CD4-positive, alpha-beta T cell treated with Interleukin-4 for 1 hour (primary cell): Measurements from ENCODE around the gene B3GAT1.

ENCODE experiments used
- DNase-seq, 2 donors: peaks; one replicate each; pipeline ENCODE4 v3.0.0-alpha.2; 2020 to 2022

Gene B3GAT1

DNA sequence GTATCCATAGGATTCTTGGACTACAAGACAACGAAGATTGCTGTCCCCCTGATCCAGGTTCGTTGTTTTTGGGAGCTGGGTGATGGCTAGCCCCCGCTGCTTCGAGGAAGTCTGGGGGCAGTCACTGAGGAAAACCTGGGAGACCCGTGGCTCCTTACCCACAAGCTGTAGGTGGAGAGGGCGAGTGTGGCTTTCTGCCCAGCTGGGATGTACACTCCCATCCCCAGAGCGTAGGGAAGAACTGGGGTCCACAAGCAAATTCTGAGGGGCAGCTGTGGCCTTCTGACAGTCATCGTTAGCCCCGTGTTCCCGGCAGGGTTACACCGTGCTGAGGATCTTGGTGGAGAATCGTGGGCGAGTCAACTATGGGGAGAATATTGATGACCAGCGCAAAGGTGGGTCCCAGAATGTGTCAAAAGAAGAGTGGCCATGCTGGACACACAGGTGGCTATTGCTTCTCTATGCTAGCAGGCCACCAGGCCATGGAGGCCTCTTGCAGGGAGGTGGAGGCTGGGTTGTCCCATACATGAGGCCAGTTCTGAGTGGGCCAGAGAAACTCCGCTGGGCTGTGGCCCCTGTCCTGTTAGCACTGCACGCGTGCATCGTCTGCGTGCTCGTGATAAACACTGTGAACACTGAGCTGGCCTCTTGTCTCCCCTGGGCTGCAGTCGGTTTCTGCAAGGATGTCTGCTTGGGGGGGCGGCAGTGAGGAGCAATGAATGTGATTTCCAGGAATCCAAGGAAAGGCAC lies 40.4 kb downstream of the B3GAT1 start:
- no peak for DNase-seq

DNA sequence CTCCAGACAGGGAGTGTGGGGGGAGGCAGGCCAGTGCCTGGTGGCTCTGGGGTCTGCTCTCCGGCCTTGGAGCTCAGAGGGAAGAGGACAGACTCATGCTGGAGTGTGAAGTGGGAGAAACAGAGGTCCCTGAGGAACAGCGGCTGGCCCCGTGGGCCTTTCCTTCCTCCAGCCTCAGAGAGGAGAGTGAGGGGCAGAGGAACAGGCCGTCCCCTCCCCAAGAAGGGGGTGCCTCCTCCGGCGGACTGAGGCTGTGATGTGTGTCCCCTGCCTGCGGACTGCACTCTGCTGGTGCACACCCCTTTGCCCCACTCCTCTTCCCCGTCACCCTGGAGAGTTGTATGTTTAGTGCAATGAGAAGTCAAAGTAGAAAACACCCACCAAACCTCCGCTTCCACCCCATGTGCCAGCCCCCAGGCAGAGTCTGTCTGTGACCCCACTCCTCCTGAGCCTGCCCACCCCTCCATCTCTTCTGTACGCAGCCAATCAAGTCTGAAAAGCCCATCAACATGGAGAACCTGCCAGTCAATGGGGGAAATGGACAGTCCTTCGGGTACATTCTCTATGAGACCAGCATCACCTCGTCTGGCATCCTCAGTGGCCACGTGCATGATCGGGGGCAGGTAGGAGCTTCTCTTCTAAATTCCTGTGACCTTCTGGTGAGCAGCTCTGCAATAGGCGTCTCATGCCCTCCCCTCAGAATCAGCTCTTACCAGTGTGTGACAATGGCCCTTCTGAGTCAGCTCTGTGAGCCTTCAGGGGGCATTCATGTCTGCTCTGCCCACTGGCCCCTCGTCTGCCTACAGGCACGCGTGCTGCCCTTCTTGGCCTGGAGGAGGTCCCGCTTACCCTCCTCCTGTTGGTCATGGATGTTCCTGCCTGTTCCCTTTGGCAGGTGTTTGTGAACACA lies 41.3 kb downstream of the B3GAT1 start:
- no peak for DNase-seq

DNA sequence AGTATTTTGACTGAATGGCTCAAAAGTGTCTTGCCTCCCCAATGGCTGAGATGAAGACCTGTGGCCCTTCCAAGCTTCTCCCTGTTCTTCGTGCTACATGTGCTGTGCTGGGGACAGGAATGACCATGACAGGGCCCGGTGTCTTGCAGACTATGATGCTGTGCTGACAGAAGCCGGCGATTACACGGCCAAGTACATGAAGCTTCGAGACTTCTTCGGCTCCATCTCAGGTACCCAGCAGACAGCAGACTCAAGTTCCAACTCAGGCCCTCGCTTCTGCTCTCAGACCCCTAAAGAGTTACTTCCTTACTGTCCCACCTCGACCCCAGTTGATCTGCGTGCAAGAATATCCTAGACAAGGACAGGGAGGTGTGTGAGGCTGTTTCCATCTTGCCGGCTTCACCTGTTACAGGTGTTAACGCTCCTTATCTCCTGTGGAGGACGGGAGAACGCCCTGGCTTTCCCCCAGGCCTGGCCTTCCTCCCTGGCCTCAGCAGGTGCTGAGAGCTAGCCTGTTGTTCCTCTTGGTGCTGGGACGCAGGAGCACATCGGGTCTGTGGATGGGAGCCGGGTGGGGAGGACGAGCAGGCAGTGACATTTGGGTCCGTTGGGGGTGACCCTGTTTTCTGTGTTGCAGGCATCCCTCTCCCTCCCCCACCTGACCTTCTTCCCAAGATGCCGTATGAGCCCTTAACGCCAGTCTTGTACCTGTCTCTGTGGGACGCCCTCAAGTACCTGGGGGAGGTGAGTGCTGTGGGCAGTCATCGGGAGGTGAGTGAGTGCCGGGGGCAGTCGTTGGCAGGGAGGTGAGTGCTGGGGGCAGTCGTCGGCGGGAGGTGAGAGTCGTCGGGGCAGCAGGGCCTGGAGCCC lies 42.2 kb downstream of the B3GAT1 start:
- DNase-seq = no peak

DNA sequence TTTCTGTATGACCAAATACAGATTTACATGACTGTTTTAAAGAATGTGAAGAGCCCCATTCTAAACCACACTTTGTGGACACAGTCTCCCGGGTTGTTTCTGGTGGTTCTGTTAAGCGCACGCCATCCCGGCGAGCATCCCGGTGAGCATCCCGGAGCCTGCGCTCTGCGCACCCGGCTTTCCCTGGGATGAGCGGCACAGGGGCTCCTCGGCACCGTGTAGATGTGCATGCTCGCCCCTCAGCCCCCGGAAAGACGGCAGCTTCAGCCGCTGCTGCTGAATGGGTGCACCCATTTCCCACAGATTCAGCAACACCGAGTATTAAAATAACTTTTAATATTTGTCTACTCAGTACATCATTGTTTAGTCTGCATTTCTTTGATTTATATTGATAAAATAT lies 44.3 kb downstream of the B3GAT1 start:
- DNase-seq = no peak

DNA sequence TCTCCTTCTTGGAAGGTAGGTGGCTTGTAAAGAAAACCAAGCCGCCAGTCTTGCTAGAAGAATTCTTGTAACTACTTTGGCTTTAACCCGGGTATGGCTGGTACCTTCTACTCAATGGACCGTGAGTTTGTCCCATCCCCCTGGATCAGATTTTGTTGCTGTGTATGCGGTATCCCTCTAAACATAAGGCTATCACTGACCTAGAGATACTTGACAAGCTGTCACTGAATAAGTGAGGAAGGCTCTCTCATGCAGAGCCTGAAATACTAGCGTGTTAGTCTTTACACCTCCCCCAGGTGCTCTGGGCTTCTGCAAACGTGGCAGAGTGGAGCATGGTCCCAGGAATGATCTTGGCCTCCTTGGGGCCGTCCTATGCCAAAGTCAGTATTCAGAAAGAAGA lies 45.8 kb downstream of the B3GAT1 start:
- no peak for DNase-seq

- DNase-seq = no peak
These were observed 46.8 kb downstream of the B3GAT1 start for GRCh38 chr11:134365011-134365925.

GRCh38 chr11:134364261-134364660 lies 47.8 kb downstream of the B3GAT1 start:
- no peak for DNase-seq

- DNase-seq = no peak
These were observed 48.5 kb downstream of the B3GAT1 start for GRCh38 chr11:134363592-134363991.

GRCh38 chr11:134363161-134363560 lies 48.9 kb downstream of the B3GAT1 start:
- DNase-seq = no peak

GRCh38 chr11:134362192-134362901 lies 49.7 kb downstream of the B3GAT1 start:
- no peak for DNase-seq

DNA sequence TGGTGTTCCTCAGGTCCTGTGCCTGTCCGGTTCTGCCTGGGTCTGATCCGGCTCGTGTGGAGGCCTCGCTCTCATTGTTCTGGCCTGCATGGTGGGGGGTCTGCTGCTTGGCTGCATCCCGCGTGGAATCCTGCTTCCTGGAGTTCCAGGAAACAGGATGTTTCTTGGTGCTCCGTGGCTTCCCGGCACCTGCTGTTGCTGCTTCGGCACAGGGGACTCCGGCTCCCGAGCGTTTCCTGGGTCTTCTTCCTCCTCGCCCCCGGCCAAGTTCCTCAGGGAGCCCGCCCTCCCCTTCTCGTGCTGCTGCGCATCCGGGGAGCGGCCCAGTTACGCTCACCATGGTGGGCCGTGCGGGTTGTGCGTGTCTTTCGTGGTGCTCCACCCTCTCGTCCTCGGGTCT lies 50.4 kb downstream of the B3GAT1 start:
- DNase-seq = no peak

DNA sequence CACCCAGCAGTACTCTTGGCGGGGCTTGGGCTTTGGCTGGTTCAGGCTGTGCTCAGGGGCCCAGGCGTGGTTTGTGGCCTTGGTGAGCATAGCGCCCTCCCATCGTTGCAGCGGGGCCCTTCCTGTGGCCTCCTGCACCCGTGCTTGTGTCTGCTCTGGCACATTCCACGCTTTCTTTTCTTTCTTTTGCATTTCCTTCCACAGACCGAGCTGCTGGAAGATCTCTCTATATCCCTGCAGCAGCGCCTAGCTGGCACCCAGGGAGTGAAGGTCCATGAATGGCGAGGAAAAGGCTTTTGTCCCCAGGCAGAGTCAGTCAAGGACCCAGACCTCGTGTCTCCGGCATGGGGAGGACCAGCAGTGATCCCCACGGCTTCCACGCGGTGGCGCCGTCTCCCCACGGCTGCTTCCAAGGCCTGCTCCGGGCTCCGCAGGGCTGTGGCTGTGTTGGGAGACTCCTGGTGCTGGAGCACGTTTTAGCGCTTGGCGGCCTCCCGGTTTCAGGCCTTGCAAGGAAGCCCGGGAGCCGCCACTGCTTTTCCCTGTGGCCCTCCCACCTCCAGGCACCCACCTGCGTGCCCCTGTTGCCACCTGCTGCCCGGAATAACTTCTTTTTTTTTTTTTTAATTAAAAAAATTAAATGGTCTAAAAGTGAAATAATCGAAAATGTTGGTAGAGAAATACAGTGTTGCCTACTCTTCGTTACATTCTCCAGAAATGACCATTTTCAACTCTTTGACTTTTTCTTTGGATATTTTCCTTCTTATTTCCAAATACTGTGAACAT lies 51.8 kb downstream of the B3GAT1 start:
- peak; percentile 57 to 70 for DNase-seq

DNA sequence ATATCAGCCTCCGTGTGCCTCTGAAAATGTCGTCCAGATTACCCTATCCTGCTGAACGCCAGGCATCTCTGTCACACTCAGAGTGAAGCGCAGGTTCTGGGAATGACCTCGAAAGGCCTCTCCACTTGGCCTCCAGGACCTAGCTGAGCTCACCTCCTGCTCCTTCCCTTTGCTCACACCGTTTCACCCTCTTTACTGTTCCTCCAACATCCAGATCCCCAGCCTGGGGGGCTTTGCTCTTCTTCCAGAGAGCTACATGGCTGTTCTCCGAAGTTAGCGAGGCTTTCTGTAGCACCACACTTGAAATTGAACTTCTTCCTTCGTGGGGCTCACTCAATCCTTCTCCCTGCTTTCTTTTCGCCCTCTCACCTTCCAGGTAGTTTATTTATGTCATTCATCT lies 52.4 kb downstream of the B3GAT1 start:
- DNase-seq = no peak

- no peak for DNase-seq
These were observed 53.1 kb downstream of the B3GAT1 start for GRCh38 chr11:134358856-134359490.

- no peak for DNase-seq
These were observed 53.7 kb downstream of the B3GAT1 start for GRCh38 chr11:134358165-134358855.

DNA sequence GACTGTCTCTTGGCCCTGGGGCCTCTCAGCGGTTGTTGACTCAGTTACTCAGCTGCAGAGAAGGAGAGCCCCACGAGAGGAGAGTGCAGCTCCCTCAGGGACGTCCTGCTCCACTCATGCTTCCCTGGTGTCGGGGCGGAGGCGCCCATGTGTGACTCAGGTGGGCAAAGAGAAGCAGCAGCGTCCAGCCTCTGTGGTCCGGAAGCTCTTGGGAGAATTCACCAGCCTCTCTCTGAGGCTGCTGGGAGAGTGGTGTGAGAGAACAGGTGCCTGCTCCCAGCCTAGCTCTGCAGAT lies 54.5 kb downstream of the B3GAT1 start:
- no peak for DNase-seq

DNA sequence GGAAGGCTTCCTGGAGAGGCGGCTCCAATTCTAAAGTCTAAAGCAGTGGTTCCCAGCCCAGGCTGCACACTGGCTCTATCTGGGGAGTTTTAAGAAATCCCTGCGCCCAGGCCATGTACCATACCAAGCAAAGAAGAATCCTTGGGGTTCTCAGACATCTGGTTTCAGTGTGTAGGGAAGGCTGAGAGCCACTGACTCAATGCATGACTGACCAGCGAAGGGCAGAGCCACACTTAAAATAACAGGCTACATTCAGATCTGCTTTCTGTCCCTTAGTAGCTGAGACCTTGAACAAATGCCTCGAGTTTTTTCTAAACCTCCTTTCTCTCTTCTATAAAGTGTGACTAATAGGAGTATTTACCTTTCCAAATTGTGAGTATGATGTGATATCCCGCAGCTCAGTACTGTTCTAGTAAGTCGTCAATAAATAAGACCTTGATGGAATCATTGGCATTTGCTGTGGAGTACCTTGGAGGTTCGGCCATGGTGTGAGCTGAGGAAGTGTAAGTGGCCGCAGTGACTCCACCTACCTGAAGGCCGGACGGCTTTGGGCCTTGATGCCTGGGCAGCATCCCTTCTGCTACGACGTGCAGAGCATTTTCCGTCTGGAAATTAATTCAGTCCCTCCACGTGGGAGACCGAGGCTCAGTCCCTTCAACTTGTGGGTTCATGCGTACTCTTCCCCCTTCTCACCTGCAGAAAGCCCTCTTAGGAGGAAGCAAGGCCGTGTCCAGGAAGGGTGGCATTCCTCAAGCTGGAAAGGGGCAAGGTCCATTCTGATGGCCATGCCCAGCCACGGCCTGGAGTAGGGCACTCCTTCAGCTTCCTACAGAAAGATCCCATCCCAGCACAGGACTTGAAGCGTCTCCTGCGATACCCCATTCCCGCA lies 55.1 kb downstream of the B3GAT1 start:
- DNase-seq = no peak

- DNase-seq = no peak
These were observed 56.4 kb downstream of the B3GAT1 start for GRCh38 chr11:134355656-134356055.

DNA sequence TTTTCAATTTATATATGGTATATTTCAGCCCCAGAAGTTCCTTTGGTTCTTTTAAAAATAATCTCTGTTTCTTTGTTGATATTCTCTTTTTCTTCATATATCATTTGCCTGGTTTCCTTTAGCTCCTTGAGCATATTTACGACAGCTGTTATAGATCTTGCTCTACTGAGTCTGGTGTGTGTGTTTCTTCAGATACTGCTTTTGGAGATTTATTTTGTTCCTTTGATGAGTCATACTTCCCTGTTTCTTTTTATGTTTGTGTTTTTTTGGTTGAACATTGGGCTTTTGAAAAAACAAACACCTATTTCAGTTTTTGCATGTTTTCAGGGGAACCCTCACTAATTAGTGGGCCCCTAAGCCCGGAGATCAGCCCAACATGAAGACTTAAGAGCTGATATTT lies 56.9 kb downstream of the B3GAT1 start:
- DNase-seq = no peak
